HG03095 (cell line): Measurements from ENCODE around the gene MTARC2.

Experiments
- ATAC-seq: cut with Tn5 transposase; IDR thresholded peaks from one replicate; pipeline ENCODE4 v1.9.1; 2021; ENCODE audit warnings: moderate library complexity; ENCODE audit not compliant: unreplicated experiment

Gene MTARC2

GRCh38 chr1:220797044-220797443, 48.9 kb downstream of the MTARC2 start:
- no peak for ATAC-seq

- no peak for ATAC-seq
Measured at GRCh38 chr1:220797553-220797952, 49.4 kb downstream of the MTARC2 start.

- no peak for ATAC-seq
Measured at GRCh38 chr1:220798338-220798737, 50.2 kb downstream of the MTARC2 start.

GRCh38 chr1:220800262-220800661, 52.1 kb downstream of the MTARC2 start:
- no peak for ATAC-seq

GRCh38 chr1:220803401-220804201, 55.5 kb downstream of the MTARC2 start:
- ATAC-seq: no peak

GRCh38 chr1:220804202-220804586, 56.1 kb downstream of the MTARC2 start:
- no peak for ATAC-seq

GRCh38 chr1:220806408-220806807, 58.3 kb downstream of the MTARC2 start:
- ATAC-seq: no peak

GRCh38 chr1:220807726-220808125, 59.6 kb downstream of the MTARC2 start:
- no peak for ATAC-seq

GRCh38 chr1:220808345-220809186, 60.4 kb downstream of the MTARC2 start:
- no peak for ATAC-seq

- ATAC-seq: no peak
Measured at GRCh38 chr1:220809187-220809550, 61.0 kb downstream of the MTARC2 start.

- peak; percentile 13 for ATAC-seq
Measured at GRCh38 chr1:220809704-220810103, 61.6 kb downstream of the MTARC2 start.

GRCh38 chr1:220810179-220810653, 62.1 kb downstream of the MTARC2 start:
- ATAC-seq: peak; percentile 85

GRCh38 chr1:220810963-220811362, 62.8 kb downstream of the MTARC2 start:
- no peak for ATAC-seq

GRCh38 chr1:220811695-220812094, 63.6 kb downstream of the MTARC2 start:
- no peak for ATAC-seq

- ATAC-seq: no peak
Measured at GRCh38 chr1:220812308-220812707, 64.2 kb downstream of the MTARC2 start.

- ATAC-seq: no peak
Measured at GRCh38 chr1:220813013-220813412, 64.9 kb downstream of the MTARC2 start.

GRCh38 chr1:220815409-220815808, 67.3 kb downstream of the MTARC2 start:
- no peak for ATAC-seq

GRCh38 chr1:220817907-220818306, 69.8 kb downstream of the MTARC2 start:
- ATAC-seq: no peak

- ATAC-seq: no peak
Measured at GRCh38 chr1:220818421-220819173, 70.5 kb downstream of the MTARC2 start.

- ATAC-seq: no peak
Measured at GRCh38 chr1:220819467-220820026, 71.4 kb downstream of the MTARC2 start.
